OCI-LY7 (cell line): ENCODE results near the gene XIRP2.

Experiments used
- CTCF ChIP-seq: fragments of 200-600 bp; sonication (generic); conservative IDR thresholded peaks from 2 replicates; pipeline ENCODE4 v1.5.1; 2014; ENCODE audit warnings: mild to moderate bottlenecking, antibody characterized with exemption, low read length, moderate library complexity, mixed read lengths
- EZH2phosphoT487 ChIP-seq: fragments of 200-600 bp; sonication (generic); IDR thresholded peaks from 2 replicates; pipeline ENCODE4 v1.6.1; 2018; ENCODE audit warnings: low read depth, borderline replicate concordance, mild to moderate bottlenecking, mixed run types, antibody characterized with exemption, low read length, moderate library complexity, mixed read lengths

GRCh38 chr2:167187978-167188967 lies 300.0 kb downstream of the XIRP2 start:
- TF ChIP-seq CTCF (no peak), EZH2phosphoT487 (no peak)
